Vagina (tissue), 2 donors: ENCODE measurements around the gene AKR1B1.

Experiments
- POLR2A ChIP-seq, 2 donors: fragments of 450-650 bp; IDR thresholded peaks; one replicate each; pipeline ENCODE4 v1.6.1; 2017; ENCODE audit warnings: antibody characterized with exemption in 2 of 2, mild to moderate bottlenecking in 2 of 2, moderate library complexity in 2 of 2
- TF ChIP-seq, protein P1 (sequence below), 3 experiments: fragments of 450-650 bp in 2 of 3; fragments of 200-600 bp in 1 of 3; sonication (generic) in 1 of 3; IDR thresholded peaks; one replicate each; pipeline ENCODE4 v1.5.1; 2017 to 2019; ENCODE audit warnings: antibody characterized with exemption in 3 of 3, mild to moderate bottlenecking in 2 of 3, moderate library complexity in 2 of 3

DNA sequence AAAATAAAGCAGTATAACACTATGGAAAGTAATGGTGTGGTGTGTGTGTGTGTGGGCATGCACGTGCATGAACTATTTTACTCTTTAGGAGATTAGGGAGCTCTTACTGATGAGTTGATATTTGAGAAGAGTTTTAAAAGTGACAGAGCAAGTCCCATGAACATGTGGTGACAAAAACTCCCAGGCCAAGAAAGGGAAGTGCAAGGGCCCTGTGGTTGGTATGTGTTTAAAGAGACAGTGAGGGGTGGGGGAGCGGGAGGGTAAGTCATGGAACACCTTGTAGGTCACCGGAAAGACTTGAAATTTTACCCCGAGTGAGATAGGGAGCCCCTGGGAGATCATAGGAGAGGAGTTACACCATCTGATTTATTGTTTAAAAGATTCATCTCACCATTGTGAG lies 63.3 kb downstream of the AKR1B1 start:
- TF ChIP-seq, protein P1, sequence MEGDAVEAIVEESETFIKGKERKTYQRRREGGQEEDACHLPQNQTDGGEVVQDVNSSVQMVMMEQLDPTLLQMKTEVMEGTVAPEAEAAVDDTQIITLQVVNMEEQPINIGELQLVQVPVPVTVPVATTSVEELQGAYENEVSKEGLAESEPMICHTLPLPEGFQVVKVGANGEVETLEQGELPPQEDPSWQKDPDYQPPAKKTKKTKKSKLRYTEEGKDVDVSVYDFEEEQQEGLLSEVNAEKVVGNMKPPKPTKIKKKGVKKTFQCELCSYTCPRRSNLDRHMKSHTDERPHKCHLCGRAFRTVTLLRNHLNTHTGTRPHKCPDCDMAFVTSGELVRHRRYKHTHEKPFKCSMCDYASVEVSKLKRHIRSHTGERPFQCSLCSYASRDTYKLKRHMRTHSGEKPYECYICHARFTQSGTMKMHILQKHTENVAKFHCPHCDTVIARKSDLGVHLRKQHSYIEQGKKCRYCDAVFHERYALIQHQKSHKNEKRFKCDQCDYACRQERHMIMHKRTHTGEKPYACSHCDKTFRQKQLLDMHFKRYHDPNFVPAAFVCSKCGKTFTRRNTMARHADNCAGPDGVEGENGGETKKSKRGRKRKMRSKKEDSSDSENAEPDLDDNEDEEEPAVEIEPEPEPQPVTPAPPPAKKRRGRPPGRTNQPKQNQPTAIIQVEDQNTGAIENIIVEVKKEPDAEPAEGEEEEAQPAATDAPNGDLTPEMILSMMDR (IDR thresholded peaks at IDR 0.05) = no peak
- TF ChIP-seq POLR2A (IDR thresholded peaks at IDR 0.05) = no peak
